HG02623 (cell line): ENCODE measurements around the gene CCDC80.

Source experiments
- ATAC-seq: cut with Tn5 transposase; IDR thresholded peaks from one replicate; pipeline ENCODE4 v1.9.1; 2021; ENCODE audit warnings: moderate library complexity; ENCODE audit not compliant: unreplicated experiment

CCDC80 gene

GRCh38 chr3:112633757-112634156 lies 7.2 kb downstream of the CCDC80 start:
- ATAC-seq = no peak

- ATAC-seq = no peak
Observed at GRCh38 chr3:112633191-112633590, 7.8 kb downstream of the CCDC80 start.

GRCh38 chr3:112632596-112632995 lies 8.3 kb downstream of the CCDC80 start:
- no peak for ATAC-seq

GRCh38 chr3:112631257-112631656 lies 9.7 kb downstream of the CCDC80 start:
- no peak for ATAC-seq

GRCh38 chr3:112629425-112629824 lies 11.5 kb downstream of the CCDC80 start:
- ATAC-seq = no peak

GRCh38 chr3:112627919-112628466 lies 12.9 kb downstream of the CCDC80 start:
- ATAC-seq = no peak

- ATAC-seq = no peak
Observed at GRCh38 chr3:112627419-112627818, 13.5 kb downstream of the CCDC80 start.

GRCh38 chr3:112623717-112624116 lies 17.2 kb downstream of the CCDC80 start:
- no peak for ATAC-seq

- ATAC-seq = no peak
Observed at GRCh38 chr3:112623213-112623612, 17.7 kb downstream of the CCDC80 start.

- ATAC-seq = peak; percentile 64
Observed at GRCh38 chr3:112619295-112619694, 21.6 kb downstream of the CCDC80 start.

GRCh38 chr3:112617285-112617684 lies 23.7 kb downstream of the CCDC80 start:
- no peak for ATAC-seq

- no peak for ATAC-seq
Observed at GRCh38 chr3:112615989-112616731, 24.8 kb downstream of the CCDC80 start.

- ATAC-seq = no peak
Observed at GRCh38 chr3:112611752-112612515, 29.0 kb downstream of the CCDC80 start.

- ATAC-seq = no peak
Observed at GRCh38 chr3:112610121-112610520, 30.8 kb downstream of the CCDC80 start.

- ATAC-seq = no peak
Observed at GRCh38 chr3:112607863-112608262, 33.1 kb downstream of the CCDC80 start.

GRCh38 chr3:112606098-112606497 lies 34.8 kb downstream of the CCDC80 start:
- no peak for ATAC-seq

- ATAC-seq = no peak
Observed at GRCh38 chr3:112605285-112605684, 35.7 kb downstream of the CCDC80 start.

- ATAC-seq = no peak
Observed at GRCh38 chr3:112604536-112604935, 36.4 kb downstream of the CCDC80 start.

GRCh38 chr3:112602217-112602838 lies 38.6 kb downstream of the CCDC80 start:
- peak; percentile 79 for ATAC-seq

GRCh38 chr3:112598731-112599130 lies 42.2 kb downstream of the CCDC80 start:
- no peak for ATAC-seq

GRCh38 chr3:112597945-112598344 lies 43.0 kb downstream of the CCDC80 start:
- no peak for ATAC-seq

GRCh38 chr3:112594856-112595255 lies 46.1 kb downstream of the CCDC80 start:
- no peak for ATAC-seq
